ENCODE results near the gene YTHDF2.
"Not testable (repeated sequence)": the region's sequence is repeated elsewhere in the genome, so short reads cannot be mapped to it uniquely, and the experiment has no call there.

Gene YTHDF2

DNA sequence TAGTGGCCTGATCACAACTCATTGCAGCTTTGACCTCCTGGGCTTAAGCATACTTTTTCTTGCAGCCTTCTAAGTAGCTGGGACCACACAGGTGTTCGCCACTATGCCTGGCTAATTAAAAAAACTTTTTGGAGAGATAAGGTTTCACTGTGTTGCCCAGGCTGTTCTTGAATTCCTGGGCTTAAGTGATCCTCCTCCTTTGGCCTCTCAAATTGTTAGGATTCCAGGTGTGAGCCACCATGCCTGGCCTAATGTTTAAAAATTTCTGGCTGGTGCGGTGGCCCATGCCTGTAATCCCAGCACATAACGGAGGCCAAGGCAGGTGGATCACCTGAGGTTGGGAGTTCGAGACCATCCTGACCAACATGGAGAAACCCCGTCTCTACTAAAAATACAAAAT, 24.4 kb downstream of the YTHDF2 start:
- DNase-seq: no peak

DNA sequence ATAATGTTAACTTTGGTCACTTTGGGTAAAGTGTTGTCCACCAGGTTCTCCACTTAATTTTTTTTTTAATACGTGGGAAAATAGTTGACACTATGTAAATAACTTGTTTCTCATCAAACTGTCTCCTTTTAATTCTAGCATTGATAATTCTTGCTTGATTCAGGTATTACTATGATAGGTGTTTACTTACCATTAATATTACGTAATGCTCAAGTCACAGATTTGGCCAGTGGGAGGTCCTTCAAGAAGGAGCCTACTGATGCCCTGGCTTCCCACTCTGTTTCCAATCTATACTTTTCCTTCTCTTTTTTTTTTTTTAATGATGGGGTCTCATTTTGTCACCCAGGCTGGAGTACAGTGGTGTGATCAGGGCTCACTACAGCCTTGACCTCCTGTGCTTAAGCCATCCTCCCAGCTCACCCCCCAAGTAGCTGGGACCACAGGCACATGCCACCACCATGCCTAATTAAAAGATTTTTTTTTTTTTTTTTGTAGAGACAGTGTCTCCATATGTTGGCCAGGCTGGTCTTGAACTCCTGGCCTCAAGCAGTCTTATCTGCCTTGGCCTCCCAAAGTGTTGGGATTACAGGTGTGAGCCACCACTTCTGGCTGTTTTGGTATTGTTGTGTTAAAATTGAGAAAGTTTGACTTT, 29.9 kb downstream of the YTHDF2 start:
- no peak for DNase-seq

DNA sequence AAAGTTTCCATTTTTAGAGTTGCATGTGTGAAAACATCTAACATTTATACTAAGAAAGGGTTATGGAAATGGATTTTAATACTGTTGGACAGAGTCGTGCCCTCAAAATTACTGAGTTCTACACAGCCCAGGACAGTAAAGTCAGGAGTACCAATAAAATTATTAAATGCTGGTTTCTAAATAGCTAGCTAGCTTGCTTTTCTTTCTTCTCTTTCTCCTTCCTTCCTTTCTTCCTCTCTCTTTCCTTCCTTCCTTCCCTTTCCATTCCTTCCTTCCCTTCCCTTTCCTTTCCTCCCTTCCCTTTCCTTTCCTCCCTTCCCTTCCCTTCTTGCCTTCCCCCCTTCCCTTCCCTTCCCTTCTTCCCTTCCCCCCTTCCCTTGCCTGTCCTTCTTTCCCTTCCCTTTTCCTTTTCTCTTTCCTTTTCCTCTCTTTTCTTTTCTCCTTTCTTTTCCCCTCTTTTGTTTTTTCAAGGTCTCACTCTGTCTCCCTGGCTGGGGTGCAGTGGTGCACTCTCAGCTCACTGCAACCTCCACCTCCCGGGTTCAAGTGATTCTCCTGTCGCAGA, 33.9 kb downstream of the YTHDF2 start:
- DNase-seq: no peak

DNA sequence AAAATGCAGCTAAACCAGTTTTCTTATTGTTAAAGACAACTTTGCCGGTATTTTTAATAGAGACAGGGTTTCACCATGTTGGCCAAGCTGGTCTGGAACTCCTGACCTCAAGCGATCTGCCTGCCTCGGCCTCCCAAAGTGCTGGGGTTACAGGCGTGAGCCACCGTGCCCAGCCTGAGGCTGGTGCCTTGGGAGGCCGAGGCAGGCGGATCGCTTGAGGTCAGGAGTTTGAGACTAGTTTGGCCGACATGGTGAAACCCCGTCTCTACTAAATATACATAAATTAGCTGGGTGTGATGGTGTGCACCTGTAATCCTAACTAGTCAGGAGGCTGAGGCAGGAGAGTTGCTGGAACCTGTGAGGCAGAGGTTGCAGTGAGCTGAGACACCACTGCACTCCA, 35.2 kb downstream of the YTHDF2 start:
- not testable (repeated sequence) for DNase-seq

DNA sequence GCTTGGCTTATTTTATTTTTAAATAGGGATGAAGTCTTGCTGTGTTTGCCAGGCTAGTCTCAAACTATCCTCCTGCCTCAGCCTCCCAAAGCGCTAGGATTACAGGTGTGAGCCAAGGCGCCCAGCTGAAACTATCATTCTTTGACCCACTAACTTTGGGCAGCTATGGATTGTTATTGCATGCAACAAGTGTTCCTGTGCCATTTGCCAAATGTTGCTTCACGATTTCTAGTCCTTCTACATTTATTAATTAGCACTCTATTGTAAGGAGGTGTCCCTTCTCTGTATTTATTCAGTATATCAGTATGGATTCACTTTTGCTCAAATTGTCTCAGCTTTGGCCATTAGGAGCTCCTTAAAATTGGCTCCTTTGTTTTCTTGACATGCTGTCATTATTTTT, 36.4 kb downstream of the YTHDF2 start:
- DNase-seq: no peak

DNA sequence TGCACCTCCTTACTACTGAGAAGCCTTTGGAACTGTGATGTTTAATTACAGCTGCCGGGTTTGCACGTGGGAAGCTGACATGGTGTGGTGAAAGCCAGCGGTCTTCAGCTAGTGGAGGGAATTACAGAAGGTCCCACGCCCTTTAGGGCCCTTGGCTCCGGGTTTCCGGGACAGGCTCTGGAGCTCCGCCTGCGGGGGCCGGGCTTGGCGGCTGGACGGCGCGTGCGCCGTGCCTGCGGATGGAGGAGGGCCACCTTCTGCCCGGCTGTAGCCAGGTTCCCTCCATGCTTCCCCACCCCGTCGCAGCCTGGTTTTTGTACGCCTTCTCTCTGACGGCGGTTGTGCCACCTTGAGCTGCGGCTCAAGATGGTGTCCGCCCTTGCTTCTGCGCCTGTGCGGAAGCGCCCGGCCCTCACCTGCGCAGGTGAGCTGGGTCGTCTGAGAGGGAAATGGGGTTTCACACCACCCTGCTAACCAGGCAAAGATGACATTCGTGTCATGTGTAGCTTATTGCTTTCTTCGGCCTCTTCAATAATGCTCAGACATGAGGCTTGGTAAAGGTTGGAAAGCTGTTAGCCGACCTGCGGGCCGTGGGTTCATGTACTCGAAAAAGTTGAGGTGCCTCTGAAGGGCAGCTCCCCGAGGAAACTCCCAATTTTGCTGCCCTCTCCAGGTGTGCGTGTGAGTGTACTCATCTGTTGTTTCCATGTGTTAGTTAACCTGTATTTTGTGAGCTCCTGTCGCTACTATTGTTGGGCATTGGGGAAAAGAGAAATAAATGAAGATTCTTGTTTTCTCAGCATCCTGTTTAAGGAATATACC, 38.6 kb downstream of the YTHDF2 start:
- DNase-seq: peak; percentile 82

DNA sequence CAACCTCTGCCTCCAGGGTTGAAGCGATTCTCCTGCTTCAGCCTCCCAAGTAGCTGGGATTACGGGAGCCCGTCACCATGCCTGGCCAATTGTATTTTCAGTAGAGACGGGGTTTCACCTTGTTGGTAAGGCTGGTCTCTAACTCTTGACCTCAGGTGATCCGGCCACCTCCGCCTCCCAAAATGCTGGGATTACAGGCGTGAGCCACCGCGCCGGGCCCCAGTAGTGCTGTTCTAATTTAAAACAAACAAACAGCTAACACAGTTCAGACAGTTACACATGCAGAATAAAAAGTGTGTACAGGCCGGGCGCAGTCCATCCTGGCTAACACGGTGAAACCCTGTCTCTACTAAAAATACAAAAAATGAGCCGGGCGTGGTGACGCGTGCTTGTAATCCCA, 39.6 kb downstream of the YTHDF2 start:
- no peak for DNase-seq

DNA sequence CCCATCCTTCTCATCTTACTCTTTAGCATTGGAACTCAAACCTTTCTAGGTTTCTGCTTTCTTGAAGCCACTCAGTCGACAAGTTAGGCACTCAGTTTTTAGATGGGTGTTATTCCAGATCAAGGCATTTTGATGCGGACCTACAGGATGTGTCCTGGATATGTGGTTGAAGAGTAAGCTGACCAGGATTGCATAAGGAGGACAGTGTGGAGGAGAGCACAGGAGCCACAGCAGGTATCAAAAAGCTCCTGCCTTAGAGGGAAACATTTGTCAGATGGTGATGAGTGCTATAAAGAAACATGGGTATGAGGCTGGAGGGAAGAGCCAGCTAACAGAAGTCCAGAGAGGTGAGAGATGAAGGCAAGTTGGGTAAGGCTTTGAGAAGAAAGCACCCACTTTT, 41.3 kb downstream of the YTHDF2 start:
- DNase-seq: no peak

DNA sequence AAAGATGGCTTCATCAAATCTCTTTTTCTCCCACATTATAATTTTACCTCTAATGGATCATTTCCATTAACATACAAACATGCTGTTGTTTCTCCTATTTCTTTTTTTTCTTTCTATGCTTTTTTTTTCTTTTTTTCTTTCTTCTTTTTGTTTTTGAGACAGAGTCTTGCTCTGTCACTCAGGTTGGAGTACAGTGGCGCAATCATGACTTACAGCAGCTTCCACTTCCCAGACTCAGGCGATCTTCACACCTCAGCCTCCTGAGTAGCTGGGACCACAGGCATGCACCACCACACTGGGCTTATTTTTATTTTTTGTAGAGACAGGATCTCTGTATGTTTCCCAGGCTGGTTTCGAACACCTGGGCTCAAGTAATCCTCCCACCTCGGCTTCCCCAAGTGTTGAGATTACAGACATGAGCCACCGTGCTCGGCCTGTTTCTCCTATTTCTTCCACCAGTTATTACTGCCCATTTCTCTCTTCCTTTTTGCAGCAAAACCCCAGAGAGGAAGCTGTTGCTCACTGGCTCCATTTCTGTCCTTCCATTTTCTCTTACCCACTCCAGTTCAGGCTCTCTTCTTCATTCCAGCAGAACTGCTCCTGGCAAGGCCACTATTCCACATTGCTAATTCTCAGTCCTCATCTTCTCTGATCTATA, 43.1 kb downstream of the YTHDF2 start:
- no peak for DNase-seq

DNA sequence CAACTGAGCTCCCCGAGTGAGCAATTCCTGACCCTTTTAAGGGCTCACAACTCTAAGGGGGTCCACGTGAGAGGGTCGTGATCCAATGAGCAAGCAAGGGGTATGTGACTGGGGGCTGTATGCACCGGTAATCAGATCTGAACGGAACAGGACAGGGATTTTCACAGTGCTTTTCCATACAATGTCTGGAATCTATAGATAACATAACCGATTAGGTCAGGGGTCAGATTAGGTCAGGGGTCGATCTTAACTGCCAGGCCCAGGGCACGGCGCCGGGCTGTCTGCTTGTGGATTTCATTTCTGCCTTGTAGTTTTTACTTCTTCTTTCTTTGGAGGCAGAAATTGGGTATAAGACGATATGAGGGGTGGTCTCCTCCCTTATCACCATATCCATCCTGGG, 44.6 kb downstream of the YTHDF2 start:
- no peak for DNase-seq

DNA sequence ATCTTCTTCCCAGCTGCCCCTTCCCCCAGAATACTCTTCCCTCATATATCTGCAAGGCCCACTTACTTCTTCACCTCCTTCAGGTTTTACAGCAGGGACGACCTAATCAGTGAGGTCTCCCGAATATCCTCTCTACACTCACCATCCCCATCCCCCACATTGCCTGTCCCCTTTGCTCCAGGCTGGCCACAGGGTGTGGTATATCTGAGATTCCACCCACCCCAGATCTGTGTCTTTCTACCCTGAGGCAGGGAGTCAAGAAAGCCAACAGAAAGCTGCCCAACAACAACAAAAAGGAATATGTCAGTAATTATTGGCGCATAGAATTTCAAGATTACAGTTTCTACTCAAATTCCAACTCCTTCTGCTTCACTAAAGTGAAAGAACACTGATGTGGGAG, 45.3 kb downstream of the YTHDF2 start:
- no peak for DNase-seq

DNA sequence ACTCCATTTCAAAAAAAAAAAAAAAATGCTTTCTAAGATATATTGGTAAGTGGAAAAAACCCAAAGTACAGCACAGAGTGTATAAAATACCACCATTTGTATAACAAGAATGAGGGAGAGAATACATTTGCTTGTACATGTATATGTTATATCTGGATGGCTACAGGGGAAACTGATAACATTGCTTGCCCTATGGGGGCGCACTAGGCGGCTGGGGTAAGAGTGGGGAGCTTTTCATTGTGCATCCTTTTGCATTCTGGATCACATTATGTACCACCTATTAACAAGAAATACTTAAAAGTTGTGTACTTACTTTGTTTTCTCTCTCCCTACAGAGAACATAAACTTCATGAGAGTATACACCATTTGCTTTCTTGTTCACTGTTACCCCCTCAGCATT, 46.6 kb downstream of the YTHDF2 start:
- DNase-seq: no peak

DNA sequence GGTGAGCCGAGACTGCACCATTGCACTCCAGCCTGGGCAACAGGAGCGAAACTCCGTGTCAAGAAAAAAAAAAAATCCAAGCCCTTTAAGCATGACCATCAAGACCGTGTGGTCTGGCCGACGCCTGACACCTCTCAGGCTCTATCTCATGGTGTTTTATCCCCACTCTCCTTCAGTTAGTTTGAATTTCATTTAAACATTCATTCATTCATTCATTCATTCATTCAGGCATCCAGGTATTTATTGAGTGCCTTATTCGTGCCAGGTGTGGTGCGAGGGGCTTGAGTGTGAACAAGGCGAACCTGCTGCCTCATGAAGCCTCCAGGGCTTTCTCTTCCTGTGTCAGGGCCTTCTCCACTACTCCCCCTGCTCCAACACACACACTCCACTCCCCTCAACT, 52.7 kb downstream of the YTHDF2 start:
- DNase-seq: no peak

DNA sequence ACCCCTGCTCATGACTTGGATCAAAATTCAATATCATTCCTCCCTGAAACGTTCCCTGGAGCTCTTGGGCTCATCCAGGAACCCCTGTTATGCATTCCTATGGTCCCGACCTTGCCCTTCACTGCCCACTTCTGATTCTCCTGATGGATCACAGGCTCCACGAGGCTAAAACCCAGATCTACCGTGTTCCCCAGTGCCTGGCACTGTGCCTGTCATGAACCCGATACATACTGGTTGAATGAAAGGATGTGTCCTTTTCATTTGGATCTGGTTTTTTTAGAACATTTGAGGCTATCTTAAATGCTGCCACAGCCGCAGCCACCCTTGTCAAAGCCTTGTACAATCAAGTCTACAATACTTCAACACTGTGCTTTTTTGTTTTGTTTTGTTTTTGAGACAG, 53.1 kb downstream of the YTHDF2 start:
- no peak for DNase-seq

DNA sequence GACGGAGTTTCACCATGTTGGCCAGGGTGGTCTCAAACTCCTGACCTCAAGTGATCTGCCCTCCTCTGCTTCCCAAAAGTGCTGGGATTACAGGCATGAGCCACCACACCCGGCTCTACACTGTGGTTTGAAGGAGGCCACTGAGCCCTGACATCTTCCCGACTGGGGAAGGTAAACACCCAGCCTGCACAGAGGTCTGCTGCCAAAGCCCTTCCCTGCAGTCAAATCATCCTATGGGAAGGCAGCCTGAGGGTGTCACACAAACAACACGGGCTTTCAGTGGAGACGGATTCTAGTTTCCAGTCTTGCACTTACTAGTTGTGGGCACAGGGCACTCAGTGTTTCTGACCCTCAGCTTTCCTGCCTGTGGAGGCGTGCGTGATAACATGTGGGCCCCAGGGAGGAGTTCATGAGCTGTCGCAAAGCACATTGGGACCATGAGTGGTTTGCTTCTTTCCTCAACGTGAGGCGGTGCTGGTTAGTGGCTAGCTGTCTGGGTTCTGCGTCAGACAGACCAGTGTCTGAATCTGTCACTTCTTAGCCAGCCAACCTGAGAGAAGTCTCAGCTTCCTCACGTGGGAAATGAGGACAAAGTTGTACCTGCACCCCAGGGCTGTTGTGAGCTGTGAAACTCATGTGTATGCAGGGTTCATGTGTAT, 53.8 kb downstream of the YTHDF2 start:
- DNase-seq: no peak

DNA sequence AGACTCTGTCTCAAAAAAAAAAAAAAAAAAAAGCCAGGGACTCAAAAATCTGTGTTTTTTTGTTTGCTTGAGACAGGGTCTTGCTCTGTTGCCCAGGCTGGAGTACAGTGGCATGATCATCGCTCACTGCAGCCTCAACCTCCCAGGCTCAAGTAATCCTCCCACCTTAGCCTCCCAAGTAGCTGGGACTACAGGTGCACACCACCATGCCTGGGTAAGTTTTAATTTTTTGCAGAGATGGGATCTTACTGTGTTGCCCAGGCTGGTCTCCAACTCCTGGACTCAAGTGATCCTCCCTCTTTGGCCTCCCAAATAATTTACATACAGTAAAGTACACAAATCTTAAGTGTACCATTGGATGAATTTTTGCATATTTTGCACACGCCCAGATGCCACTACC, 55.2 kb downstream of the YTHDF2 start:
- not testable (repeated sequence) for DNase-seq

DNA sequence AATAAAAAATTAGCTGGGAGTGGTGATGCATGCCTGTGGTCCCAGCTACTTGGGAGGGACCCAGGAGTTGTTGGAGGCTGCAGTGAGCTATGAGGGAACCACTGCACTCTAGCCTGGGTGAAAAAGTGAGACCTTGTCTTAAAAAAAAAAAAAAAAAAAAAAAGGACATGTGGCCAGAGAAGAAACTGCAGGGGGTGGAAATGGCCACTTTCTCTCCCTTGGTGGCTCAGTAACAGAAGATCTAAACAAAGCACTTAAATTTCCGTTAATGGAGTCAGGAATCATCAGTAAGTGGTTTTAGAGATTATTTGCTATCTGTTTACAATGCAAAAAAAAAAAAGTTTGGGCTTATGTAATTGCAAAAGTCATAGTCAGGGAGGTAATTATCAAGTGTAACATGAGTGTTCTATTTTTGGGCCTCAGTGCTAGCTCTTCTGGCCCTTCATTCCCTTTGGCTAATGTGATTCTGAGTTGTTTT, 55.9 kb downstream of the YTHDF2 start:
- no peak for DNase-seq

DNA sequence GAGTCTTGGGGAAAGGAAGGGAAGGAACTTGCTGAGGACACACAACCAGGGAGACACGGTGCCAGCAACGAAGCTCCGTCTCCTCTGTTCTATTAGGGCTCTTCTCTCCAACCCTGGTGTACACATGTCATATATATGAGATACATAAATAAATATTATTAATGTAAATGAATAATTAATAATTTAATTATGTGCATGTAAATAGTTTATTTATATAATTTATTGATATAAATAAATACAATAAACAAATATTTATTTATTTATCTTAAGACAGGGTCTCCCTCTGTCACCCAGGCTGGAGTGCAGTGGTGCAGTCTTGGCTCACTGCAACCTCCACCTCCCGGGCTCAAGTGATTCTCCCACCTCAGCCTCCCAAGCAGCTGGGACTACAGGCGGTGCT, 57.8 kb downstream of the YTHDF2 start:
- DNase-seq: not testable (repeated sequence)

DNA sequence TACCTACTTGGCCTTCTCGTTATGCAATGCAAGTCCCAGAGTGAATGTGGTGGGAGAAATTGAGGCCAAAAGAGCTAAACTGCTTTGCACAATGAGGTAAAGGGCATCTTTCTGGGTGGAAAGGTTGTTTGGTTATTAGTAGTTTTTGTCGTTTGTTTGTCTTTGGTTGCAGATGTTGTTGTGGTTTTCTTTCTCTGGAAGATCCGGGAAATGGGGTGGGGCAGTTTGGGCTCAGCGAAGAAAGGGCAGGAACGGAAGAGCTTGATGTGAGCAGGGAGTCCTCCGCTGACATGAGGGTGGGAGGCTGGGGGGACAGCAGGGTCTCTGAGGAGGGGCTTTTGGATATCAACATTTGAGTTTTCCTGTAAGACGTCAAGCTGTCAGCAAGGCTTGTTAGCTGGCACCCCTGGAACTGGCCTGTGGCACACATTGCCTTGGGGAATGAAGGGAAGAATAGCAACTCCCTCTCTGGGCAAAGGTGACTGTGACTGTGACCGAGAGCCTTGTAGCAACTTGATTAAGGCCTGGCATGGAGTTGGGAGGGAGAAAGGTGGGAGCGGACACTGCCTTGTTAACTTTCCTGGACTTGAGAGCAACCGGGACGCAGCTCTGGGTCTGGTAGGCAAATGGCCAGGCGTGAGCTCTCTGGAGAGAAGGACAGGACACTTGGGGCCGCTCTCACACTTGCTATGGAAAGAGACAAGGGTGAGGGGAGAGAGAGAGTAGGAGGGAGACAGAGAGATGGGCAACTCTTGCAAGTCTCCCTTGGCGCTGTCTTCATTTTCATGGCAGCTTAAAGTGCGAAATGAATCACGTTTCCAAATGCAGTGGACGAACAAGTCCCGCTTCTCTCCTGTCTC, 59.8 kb downstream of the YTHDF2 start:
- DNase-seq: no peak

DNA sequence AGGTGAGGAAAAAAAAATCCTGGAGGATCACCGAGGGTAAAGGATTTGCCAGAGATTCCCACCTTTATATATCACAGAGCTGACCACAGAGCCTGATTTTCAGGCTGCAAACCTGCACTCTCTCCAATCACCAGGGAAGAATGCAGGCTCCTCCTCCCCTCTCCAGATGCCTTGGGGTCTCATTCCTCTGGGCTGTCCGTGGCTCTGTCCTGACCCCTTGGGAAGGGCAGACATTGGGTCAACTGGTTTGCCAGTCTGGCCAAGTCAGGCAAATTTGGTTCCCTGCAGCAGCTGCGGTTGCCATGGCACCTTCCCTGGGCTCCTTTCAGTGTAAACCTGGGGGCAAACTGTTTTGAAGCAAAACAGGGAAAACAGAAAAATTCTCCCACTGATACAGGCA, 63.6 kb downstream of the YTHDF2 start:
- DNase-seq: no peak

DNA sequence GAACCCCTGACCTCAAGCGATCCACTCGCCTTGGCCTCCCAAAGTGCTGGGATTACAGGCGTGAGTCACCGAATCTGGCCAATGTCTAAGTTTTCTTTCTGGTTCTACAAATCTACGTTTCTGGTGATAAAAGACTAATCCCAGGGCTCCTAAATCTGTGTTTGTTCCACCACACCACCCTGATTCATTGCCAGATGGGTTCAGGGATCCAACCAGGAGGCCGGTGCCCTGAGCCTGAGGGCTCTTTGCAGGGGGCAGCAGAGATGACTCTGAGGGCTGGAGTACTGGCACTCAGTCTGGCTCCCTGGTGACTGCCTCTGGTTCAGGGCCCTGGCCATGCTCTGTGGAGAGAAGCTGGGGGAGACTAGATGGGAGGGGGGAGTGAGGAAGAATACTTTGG, 64.7 kb downstream of the YTHDF2 start:
- no peak for DNase-seq

DNA sequence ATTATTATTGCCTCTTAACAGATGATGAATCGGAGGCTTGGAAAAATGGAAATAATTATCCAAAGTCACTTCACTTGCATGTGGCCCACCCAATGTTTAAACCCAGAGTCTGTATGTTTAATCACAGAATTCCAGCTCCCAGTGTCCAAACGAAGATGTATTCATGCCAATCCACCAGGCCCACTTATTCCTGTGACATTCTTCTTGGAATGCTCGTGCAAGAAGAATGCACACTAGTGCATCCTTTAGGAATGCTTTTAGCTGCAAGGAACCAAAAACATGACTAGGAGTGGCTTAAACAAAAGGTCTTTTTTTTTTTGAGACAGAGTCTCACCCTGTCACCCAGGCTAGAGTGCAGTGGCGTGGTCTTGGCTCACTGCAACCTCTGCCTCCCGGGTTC, 66.3 kb downstream of the YTHDF2 start:
- DNase-seq: no peak

All from NCI-H2029 (cell line).